Fibroblast of mammary gland (primary cell): ENCODE measurements around the gene ESAM.

Experiments
- DNase-seq: peaks from one replicate; pipeline ENCODE4 v3.0.0-alpha.2; 2010; ENCODE audit warnings: low read depth
- H3K4me3 ChIP-seq: 2 replicates; pipeline ENCODE4 v1.5.1; 2011; ENCODE audit warnings: low read depth, mild to moderate bottlenecking, low read length, moderate library complexity; ENCODE audit not compliant: control insufficient read depth
- TF ChIP-seq, protein P1 (sequence below): conservative IDR thresholded peaks from 2 replicates; pipeline ENCODE4 v1.5.1; 2011; ENCODE audit warnings: low read depth, low read length, inconsistent platforms; ENCODE audit not compliant: control insufficient read depth, insufficient read depth

The ESAM gene

DNA sequence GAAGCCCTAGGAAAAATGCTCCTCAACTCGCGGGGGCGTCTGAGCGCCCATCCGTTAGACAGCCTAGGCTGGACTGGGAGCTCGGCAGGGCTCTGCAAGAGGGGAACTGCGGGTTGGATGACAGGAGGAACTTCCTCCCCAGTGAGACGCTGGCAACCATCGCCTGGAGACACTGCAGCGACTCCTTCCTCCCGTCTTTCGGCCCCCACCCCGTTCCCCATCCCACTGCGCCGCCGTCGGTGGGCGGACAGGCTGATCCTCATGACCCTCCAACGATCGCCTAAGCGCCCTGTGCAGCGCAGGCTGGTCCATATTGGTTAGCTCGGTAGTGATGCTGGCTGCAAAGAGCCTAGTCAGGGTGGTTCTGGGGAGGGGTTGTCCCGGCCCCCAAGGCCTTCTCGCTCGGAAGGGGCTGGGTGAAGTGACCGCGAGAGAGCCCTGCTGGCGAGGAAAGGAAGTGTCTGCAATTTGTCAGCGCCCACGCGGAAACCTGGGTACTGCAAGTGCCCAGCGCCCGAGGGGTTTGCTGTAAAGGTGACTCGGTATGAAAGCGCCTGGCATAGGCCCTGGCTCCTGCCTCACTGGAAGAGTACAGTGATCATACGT, 21.7 kb downstream of the ESAM start:
- peak; percentile 19 for DNase-seq
- H3K4me3 ChIP-seq = peak overlapping the region; percentile 64
- TF ChIP-seq, protein P1, sequence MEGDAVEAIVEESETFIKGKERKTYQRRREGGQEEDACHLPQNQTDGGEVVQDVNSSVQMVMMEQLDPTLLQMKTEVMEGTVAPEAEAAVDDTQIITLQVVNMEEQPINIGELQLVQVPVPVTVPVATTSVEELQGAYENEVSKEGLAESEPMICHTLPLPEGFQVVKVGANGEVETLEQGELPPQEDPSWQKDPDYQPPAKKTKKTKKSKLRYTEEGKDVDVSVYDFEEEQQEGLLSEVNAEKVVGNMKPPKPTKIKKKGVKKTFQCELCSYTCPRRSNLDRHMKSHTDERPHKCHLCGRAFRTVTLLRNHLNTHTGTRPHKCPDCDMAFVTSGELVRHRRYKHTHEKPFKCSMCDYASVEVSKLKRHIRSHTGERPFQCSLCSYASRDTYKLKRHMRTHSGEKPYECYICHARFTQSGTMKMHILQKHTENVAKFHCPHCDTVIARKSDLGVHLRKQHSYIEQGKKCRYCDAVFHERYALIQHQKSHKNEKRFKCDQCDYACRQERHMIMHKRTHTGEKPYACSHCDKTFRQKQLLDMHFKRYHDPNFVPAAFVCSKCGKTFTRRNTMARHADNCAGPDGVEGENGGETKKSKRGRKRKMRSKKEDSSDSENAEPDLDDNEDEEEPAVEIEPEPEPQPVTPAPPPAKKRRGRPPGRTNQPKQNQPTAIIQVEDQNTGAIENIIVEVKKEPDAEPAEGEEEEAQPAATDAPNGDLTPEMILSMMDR = peak; percentile 41

DNA sequence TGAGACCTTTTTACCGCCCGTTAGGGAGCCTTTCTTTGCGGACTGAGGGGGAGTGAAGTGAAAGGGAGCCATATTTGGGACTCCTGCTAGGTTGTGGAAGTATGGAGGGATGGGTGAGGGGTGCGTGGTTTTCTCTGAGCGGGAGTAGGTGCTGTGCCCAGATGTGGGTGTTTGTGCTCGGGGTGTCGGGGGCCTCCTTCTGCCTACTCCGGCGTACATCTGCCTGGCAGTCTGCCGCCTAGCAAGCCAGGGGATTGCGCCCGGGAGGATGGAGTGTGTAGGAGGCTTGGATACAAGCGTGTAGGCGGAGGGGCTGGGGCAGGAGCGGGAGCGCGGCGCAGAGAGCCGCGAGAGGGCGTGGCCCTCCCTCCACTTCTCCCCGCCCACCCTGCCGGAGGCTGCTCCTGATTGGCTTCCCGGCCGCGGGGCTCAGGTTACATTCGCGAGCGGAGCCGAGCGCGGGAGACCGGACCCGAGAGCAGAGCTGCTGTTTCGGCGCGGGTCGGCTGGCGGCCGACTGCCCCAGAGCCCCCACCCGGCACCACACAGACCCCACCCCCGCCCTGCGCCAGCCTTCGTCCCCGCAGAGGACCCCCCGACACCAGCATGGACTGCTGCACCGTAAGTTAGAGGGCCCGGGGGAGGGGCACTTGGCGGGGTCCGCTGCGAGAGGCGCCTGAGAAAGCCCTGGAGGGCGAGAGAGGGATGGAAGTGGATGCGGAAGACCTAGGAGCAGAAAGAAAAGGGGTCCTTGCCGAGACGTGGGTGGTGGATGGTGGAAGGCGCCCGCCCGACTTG, 22.4 kb downstream of the ESAM start, which contains the start of gene NRGN:
NRGN (plus strand) TSS at position 464 of the 798 bp plus-strand sequence; CDS start at position 607, 143 bp downstream.
- peak within 1 kb of the TSS; percentile 64 for H3K4me3 ChIP-seq
- peak; percentile 77 for DNase-seq
- TF ChIP-seq, protein P1 = no peak

DNA sequence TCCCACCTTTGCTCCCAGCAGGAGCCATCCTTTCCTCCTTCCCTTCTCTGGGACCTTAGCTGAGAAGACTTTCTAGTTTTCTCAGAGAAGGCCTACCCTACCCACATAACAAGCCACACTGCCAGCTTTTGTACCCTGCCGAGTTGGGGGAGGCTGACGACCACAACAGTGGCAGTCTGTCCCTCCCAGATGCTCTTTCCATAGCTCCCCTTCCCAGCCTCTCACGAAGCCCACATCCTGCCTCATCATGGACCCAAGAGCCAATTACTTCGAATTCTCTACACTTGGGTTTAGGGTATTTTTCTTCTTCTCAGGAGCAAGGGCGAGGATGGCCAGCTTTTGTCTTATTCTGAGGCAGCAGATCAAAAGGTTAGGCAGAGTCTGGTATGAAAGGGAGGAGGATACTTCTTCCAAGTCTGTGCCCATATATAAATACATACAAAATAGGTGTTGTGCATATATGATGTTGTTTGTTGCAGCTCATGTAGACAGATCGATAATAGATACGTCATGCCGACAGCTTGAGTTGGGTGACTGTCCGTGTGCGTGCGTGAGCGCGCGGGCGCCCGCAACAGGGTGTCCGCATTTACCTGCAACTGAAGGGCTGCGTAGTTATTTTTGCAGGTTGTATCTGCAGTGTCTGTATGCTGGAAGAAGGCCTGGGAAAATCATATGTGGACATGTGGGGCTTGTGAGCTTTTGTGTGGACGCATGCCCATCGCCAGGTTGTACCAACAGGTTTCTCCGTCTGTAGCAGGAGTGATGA, 23.2 kb downstream of the ESAM start:
- no peak for DNase-seq
- H3K4me3 ChIP-seq = peak overlapping the region; percentile 42
- TF ChIP-seq, protein P1 = no peak

DNA sequence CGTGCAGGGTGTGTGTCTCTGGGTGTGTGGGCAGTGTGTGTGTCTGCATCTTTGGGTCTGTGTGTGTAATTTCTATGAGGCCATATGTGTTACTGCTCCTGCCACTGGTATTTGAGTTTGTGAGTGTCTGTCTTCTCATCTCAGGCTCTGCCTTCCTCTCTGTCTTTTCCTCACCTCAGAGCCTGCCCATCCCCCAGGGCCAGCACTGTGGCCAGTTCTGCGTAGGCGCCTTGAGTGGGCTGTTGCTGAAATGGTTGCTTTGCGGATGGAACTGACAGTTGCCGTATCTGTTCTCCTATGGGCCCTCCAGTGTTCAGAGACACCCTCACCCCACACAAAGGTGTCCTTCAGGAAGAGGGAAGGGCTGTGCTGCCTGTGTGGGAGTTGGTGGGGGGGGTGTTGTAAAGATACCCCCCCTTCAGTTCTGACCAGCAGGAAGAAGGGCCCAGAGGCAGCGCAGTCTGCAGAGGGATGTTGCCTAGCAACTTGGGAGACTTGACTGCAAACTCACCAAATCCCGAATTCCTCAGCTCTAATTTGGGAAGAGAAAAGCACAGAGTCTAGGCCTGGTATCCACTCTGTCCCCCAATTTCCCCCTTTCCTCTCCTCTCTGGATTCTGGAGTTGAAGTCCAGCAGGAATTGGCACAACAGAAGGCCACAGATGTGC, 24.3 kb downstream of the ESAM start:
- TF ChIP-seq, protein P1 = no peak
- H3K4me3 ChIP-seq = no peak overlapping the region
- DNase-seq = no peak

DNA sequence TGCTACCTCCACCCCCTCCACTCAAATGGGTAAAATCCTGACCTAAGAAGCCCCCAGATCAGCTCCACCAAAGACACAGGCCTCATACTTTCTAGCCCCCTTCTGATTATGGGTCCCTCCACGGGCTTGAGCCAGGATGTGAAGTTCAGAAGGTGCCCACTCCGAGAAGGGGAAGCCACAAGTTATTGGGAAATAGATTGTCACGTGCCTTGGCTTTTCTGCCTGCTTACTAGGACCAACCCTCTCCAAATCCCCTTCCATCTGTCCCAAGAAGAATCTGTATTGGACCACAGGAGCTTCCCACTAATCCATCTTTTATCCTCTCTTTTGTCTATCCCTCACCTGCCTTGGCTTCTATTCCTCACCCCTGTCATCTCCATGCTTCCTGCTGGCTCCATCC, 25.4 kb downstream of the ESAM start:
- DNase-seq = no peak
- H3K4me3 ChIP-seq = no peak overlapping the region
- TF ChIP-seq, protein P1 = no peak

DNA sequence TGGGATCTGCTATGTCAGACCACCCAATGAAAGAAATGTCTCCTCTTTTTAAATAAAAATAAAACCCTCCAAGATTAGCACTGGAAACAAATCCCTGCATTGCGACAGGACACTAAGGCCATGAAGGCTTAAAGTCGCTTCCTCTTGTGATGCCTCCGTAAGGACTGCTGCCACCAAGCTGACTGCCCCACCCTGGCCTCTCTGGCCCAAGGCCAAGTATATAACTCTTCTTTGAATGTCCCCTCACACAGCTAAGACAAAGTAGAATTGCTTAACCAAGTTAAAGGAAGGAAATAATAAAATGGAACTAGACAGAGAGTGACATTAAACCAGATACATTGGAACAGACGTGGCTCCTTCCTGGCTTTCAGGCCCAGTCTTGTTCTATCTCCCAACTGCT, 29.9 kb downstream of the ESAM start:
- no peak for DNase-seq
- H3K4me3 ChIP-seq = no peak overlapping the region
- TF ChIP-seq, protein P1 = no peak
